Endothelial cell of umbilical vein (primary cell): Measurements from ENCODE around the gene TUFT1. TPM values are rescaled to one million over a fixed set of nuclear protein-coding genes. Genes with fewer than 3 reads are reported as not detected.

Source experiments
- BruUV-seq: library from RNA; stranded (reverse); fragments of 400-500 nt; replicated peaks from 2 replicates; lab custom pipeline; 2021; lab: Mats Ljungman, UMichigan
- CTCF ChIA-PET: fragments of 300-600, 350-600 bp; sonication (Branson Sonifier 250); formaldehyde crosslinking; loops from one replicate; lab custom pipeline; 2021; ENCODE audit warnings: antibody characterized with exemption, inconsistent platforms; lab: Charles Lee
- POLR2A ChIA-PET: fragments of 300-600, 350-600 bp; sonication (Branson Sonifier 250); formaldehyde crosslinking; loops from one replicate; lab custom pipeline; 2021; ENCODE audit warnings: antibody characterized with exemption, inconsistent platforms; lab: Charles Lee
- DNase-seq: peaks from one replicate; pipeline ENCODE4 v3.0.0-alpha.2; 2011; ENCODE audit warnings: low read depth, low spot score
- FAIRE-seq: peaks from 2 replicates; lab custom pipeline; 2011; peaks lifted over from hg19 to GRCh38; lab: Jason Lieb, UNC
- H2AFZ ChIP-seq: 2 replicates; pipeline ENCODE4 v1.6.0; 2012; ENCODE audit warnings: low read depth, low read length, control low read depth, inconsistent platforms
- H3K27ac ChIP-seq: 2 replicates; pipeline ENCODE4 v1.5.1; 2011; ENCODE audit warnings: low read depth, mild to moderate bottlenecking, control low read depth, low read length, moderate library complexity; ENCODE audit not compliant: insufficient read depth
- H3K27me3 ChIP-seq, 2 experiments: 2 replicates each; pipeline versions ENCODE4 v1.6.0 to v1.6.1; 2011; ENCODE audit warnings: low read length in 2 of 2, mixed read lengths in 1 of 2; ENCODE audit not compliant: control insufficient read depth in 2 of 2, insufficient read depth in 2 of 2
- H3K36me3 ChIP-seq, 2 experiments: 2 replicates in 1 of 2; 3 replicates in 1 of 2; pipeline ENCODE4 v1.5.1; 2011; ENCODE audit warnings: low read length in 2 of 2, mild to moderate bottlenecking in 1 of 2, moderate library complexity in 1 of 2; ENCODE audit not compliant: control insufficient read depth in 2 of 2, insufficient read depth in 2 of 2; ENCODE audit errors: extremely low read depth in 1 of 2
- H3K4me1 ChIP-seq: 3 replicates; pipeline ENCODE4 v1.5.1; 2011; ENCODE audit warnings: mild to moderate bottlenecking, low read length; ENCODE audit not compliant: control insufficient read depth, insufficient read depth; ENCODE audit errors: extremely low read depth
- H3K4me2 ChIP-seq: 2 replicates; pipeline ENCODE4 v1.6.1; 2011; ENCODE audit warnings: low read length, control low read depth, mixed read lengths; ENCODE audit not compliant: insufficient read depth
- H3K4me3 ChIP-seq, 3 experiments: fragments of 200-600 bp in 1 of 3; sonication (generic), shearing (Covaris generic) in 1 of 3; replicated peaks in 1 of 3; 2 replicates each; pipeline ENCODE4 v1.5.1; 2011 to 2016; ENCODE audit warnings: control low read depth in 3 of 3, low read length in 3 of 3, mild to moderate bottlenecking in 2 of 3, inconsistent platforms in 1 of 3, low read depth in 1 of 3, moderate library complexity in 1 of 3; ENCODE audit not compliant: insufficient read depth in 1 of 3
- H3K79me2 ChIP-seq: 2 replicates; pipeline ENCODE4 v1.6.0; 2012; ENCODE audit warnings: low read length, inconsistent platforms; ENCODE audit not compliant: control insufficient read depth, insufficient read depth
- H3K9ac ChIP-seq: replicated peaks from 2 replicates; pipeline ENCODE3; 2011; ENCODE audit warnings: low read length, control low read depth; ENCODE audit not compliant: insufficient read depth; ENCODE audit errors: extremely low read depth
- H3K9me1 ChIP-seq: replicated peaks from 3 replicates; pipeline ENCODE4 v1.6.0; 2011; ENCODE audit warnings: mild to moderate bottlenecking, low read length; ENCODE audit not compliant: control insufficient read depth, insufficient read depth; ENCODE audit errors: extremely low read depth
- H3K9me3 ChIP-seq: replicated peaks from 2 replicates; pipeline ENCODE4 v1.5.1; 2012; ENCODE audit warnings: low read length, inconsistent platforms; ENCODE audit not compliant: control insufficient read depth, insufficient read depth
- H4K20me1 ChIP-seq: replicated peaks from 2 replicates; pipeline ENCODE3; 2011; ENCODE audit warnings: mild to moderate bottlenecking, low read length; ENCODE audit not compliant: control insufficient read depth, insufficient read depth; ENCODE audit errors: extremely low read depth
- CTCF ChIP-seq, 2 donors: IDR thresholded peaks; 1 replicate in 1 of 2; 2 replicates in 1 of 2; pipeline ENCODE4 v1.5.1; 2011; ENCODE audit warnings: low read length in 2 of 2, mild to moderate bottlenecking in 2 of 2, moderate library complexity in 2 of 2, control low read depth in 1 of 2, inconsistent platforms in 1 of 2, low read depth in 1 of 2; ENCODE audit not compliant: insufficient read depth in 1 of 2; ENCODE audit errors: extremely low read depth in 1 of 2
- EZH2 ChIP-seq: IDR thresholded peaks from 2 replicates; pipeline ENCODE4 v1.6.1; 2012; ENCODE audit warnings: borderline replicate concordance, low read depth, mild to moderate bottlenecking, moderate library complexity, low read length, inconsistent platforms; ENCODE audit not compliant: severe bottlenecking
- FOS ChIP-seq: IDR thresholded peaks from 2 replicates; pipeline ENCODE4 v1.6.1; 2011; ENCODE audit warnings: mild to moderate bottlenecking, low read length, moderate library complexity, borderline replicate concordance; ENCODE audit not compliant: insufficient read depth
- GATA2 ChIP-seq: IDR thresholded peaks from 2 replicates; pipeline ENCODE4 v1.7.0; 2011; ENCODE audit warnings: low read depth, mild to moderate bottlenecking, moderate library complexity, mixed read lengths, low read length; ENCODE audit not compliant: insufficient read length, insufficient read depth
- JUN ChIP-seq: IDR thresholded peaks from 2 replicates; pipeline ENCODE4 v1.6.1; 2011; ENCODE audit warnings: borderline replicate concordance, low read depth; ENCODE audit not compliant: insufficient read length, insufficient read depth
- MAX ChIP-seq: IDR thresholded peaks from 2 replicates; pipeline ENCODE4 v1.6.1; 2011; ENCODE audit not compliant: insufficient read depth, insufficient read length
- MYC ChIP-seq: IDR thresholded peaks from one replicate; pipeline ENCODE4 v1.6.1; 2011; ENCODE audit warnings: mild to moderate bottlenecking, low read depth, low read length
- POLR2A ChIP-seq: IDR thresholded peaks from 2 replicates; pipeline ENCODE4 v1.6.1; 2012; ENCODE audit warnings: low read depth, mild to moderate bottlenecking, control low read depth, low read length
- POLR2AphosphoS5 ChIP-seq: IDR thresholded peaks from 2 replicates; pipeline ENCODE4 v1.6.1; 2012; ENCODE audit warnings: low read depth, mild to moderate bottlenecking, control low read depth, low read length, moderate library complexity; ENCODE audit not compliant: insufficient read depth
- dilution Hi-C: fragments of 300-500 bp; cut with MboI; formaldehyde crosslinking; loops from one replicate; pipeline ENCODE4 v1.15.0; 2019; ENCODE audit warnings: low sequenced_read_pairs; ENCODE audit not compliant: extremely low pct_ligation_motif_present
- intact Hi-C: fragments of 100-400 bp; cut with micrococcal nuclease; formaldehyde crosslinking; loops from one replicate; pipeline ENCODE4 v1.10.0; 2022
- polyA plus RNA-seq, 4 experiments: library from polyadenylated mRNA; depleted of rRNA in 3 of 4; stranded (reverse) in 3 of 4; unstranded in 1 of 4; fragments of >200 nt; gene quantifications; 2 replicates each; pipeline versions ENCODE4 v1.2.1 to v1.2.3, GENCODE V29; 2011 to 2012; ENCODE audit warnings: missing spikeins in 1 of 4
- total RNA-seq: library from RNA; stranded (reverse); gene quantifications from 2 replicates; pipeline ENCODE4 v1.2.3, GENCODE V29; 2021

Gene TUFT1
- total and polyA plus RNA-seq, 2 donors (not counting 3 experiments of a cell fraction or from before 2014, with no cell fraction given): 4.3 to 5.1 TPM

- TF ChIP-seq JUN (no peak), CTCF (IDR thresholded peaks at IDR 0.05; ENCODE audit: extremely low read depth in 1 of 2, insufficient read depth in 1 of 2, low read depth in 1 of 2, low read length in 2 of 2) (no peak), FOS (no peak), MYC (no peak), POLR2A (no peak), POLR2AphosphoS5 (no peak), GATA2 (no peak), MAX (no peak), EZH2 (no peak)
- Histone ChIP-seq H3K9ac (no peak overlapping the region), H3K36me3 (no peaks in the 10 kb centered on the region), H3K4me2 (peak overlapping the region; percentile 83), H4K20me1 (no peaks in the 10 kb centered on the region), H3K9me3 (no peaks in the 10 kb centered on the region), H3K4me3 (peak overlapping the region; percentile 83 to 93 (median 84)), H3K27me3 (no peaks in the 10 kb centered on the region), H3K79me2 (peaks cover 18% of the 10 kb centered on the region), H3K4me1 (peaks cover 8% of the 10 kb centered on the region), H3K9me1 (no peaks in the 10 kb centered on the region), H3K27ac (no peak overlapping the region), H2AFZ (no peak overlapping the region)
- DNase-seq: no peak
- dilution Hi-C loops (no loop called here), intact Hi-C loops (loop anchor here (5.0 kb wide), 2 partner anchors 71 to 156 kb away; partner anchors contain the start of genes POGZ and TUFT1)
- ChIA-PET CTCF (no interaction called here), POLR2A (no interaction called here)
- no TSS peak for BruUV-seq
- no peak for FAIRE-seq
These were observed 73.2 kb downstream of the TUFT1 start for GRCh38 chr1:151613282-151613780.
